ENCODE data around the gene CCDC190. TPM values are rescaled to one million over a fixed set of nuclear protein-coding genes. Genes with fewer than 3 reads are reported as not detected.

Gene CCDC190
- total and polyA plus RNA-seq, 12 donors = not detected

DNA sequence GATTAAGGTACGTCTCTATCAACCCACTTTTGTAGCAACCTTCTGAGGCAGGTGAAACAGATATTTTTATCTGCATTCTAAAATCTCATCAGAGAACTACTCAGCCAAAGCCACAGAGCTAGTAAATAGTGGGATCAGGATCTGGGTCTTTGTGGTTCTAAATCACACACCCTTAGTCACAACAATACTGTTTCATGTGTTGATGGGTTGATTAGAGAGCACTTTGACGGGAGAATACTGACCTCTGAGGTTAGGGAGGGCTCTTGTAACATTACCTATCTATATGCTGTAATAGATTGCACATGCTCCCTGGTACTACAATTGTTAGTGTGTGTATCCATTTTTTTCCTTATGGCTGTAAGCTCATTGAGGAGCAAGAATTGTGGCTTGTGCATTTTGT is 45.5 kb upstream of the CCDC190 start:
- Histone ChIP-seq H3K4me1 (replicated peaks in 1 of 2) (no peaks in the 10 kb centered on the region), H3K27ac (no peak overlapping the region), H3K36me3 (replicated peaks in 1 of 2) (no peaks in the 10 kb centered on the region), H3K27me3 (no peaks in the 10 kb centered on the region), H3K9me3 (replicated peaks in 1 of 3) (peaks cover 0 to under 1% (median 0%) of the 10 kb centered on the region in 3 donors), H3K4me3 (no peak overlapping the region)
- no peak for DNase-seq
- 83 to 87% (median 85%) methylated on average over 2 of the region's 2 CpGs for WGBS, 4 donors
- no peak for TF ChIP-seq POLR2A (IDR thresholded peaks at IDR 0.05)
- TF ChIP-seq, protein P1, sequence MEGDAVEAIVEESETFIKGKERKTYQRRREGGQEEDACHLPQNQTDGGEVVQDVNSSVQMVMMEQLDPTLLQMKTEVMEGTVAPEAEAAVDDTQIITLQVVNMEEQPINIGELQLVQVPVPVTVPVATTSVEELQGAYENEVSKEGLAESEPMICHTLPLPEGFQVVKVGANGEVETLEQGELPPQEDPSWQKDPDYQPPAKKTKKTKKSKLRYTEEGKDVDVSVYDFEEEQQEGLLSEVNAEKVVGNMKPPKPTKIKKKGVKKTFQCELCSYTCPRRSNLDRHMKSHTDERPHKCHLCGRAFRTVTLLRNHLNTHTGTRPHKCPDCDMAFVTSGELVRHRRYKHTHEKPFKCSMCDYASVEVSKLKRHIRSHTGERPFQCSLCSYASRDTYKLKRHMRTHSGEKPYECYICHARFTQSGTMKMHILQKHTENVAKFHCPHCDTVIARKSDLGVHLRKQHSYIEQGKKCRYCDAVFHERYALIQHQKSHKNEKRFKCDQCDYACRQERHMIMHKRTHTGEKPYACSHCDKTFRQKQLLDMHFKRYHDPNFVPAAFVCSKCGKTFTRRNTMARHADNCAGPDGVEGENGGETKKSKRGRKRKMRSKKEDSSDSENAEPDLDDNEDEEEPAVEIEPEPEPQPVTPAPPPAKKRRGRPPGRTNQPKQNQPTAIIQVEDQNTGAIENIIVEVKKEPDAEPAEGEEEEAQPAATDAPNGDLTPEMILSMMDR (IDR thresholded peaks at IDR 0.05) = no peak
- intact Hi-C loops (cut with DNase I) = no loop called here

DNA sequence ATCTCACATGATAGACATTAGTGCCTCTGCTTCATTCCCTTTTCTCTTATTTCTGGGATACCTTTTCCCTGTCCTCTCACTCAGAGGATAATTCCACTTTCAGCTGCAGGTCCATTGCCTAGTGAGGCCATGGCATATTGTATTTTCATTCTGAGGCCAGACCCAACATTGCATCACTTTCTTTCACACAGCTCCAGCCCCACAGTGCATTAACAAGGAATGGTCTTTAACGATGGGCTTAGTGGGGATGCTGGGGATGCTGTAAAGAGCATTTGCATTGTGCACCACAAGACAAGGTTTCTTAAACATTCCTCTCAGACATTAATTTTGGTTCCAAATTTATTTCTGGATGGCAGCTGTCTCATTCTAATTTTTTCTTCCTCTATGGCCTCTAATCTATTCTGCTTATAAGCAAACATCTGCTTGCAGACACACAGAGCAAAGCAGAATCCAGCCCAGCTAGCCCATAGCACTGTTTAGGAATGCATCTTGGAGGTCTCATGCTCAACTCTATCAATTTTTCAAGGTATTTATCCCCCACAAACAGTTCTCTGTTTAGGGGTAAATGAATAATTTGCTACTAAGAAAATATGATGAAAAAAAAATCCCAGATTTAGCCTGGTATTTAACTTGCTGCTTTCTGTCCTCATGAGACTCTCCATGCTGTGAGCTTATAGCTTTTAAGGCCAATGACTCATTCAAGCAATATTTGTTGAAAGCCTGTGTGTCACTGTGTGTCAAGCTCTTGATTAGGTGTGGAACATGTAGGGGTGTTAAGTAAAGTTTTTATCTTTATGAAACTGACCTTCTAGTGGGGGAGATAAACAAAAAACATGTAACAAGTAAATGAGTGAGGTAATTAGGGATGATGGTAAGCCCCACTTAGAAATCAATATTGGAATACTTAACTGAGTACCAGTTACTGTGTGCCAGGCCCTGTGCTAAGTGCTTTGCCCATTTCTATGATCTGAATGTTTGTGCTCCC is 44.5 kb upstream of the CCDC190 start:
- Histone ChIP-seq H3K4me1 (replicated peaks in 1 of 2) (no peaks in the 10 kb centered on the region), H3K4me3 (no peak overlapping the region), H3K27ac (no peak overlapping the region), H3K9me3 (replicated peaks in 1 of 3) (no peaks in the 10 kb centered on the region), H3K36me3 (replicated peaks in 1 of 2) (no peaks in the 10 kb centered on the region), H3K27me3 (no peaks in the 10 kb centered on the region)
- intact Hi-C loops (cut with DNase I) = no loop called here
- WGBS, 4 donors = 67 to 91% (median 75%) methylated on average over 1 of the region's 1 CpG
- no peak for DNase-seq
- no peak for TF ChIP-seq POLR2A (IDR thresholded peaks at IDR 0.05)
- TF ChIP-seq, protein P1 (IDR thresholded peaks at IDR 0.05) = no peak

- intact Hi-C loops (cut with DNase I) = no loop called here
- Histone ChIP-seq H3K9me3 (replicated peaks in 1 of 3) (no peaks in the 10 kb centered on the region), H3K27ac (no peak overlapping the region), H3K4me1 (replicated peaks in 1 of 2) (no peaks in the 10 kb centered on the region), H3K27me3 (no peaks in the 10 kb centered on the region), H3K36me3 (replicated peaks in 1 of 2) (no peaks in the 10 kb centered on the region), H3K4me3 (no peak overlapping the region)
- DNase-seq = no peak
- 72 to 84% (median 76%) methylated on average over 4 of the region's 4 CpGs for WGBS, 4 donors
- no peak for TF ChIP-seq POLR2A (IDR thresholded peaks at IDR 0.05)
- TF ChIP-seq, protein P1 (IDR thresholded peaks at IDR 0.05) = no peak
Observed at GRCh38 chr1:162904579-162904978, 43.6 kb upstream of the CCDC190 start.

GRCh38 chr1:162904023-162904422 is 43.0 kb upstream of the CCDC190 start:
- Histone ChIP-seq H3K27me3 (no peaks in the 10 kb centered on the region), H3K36me3 (replicated peaks in 1 of 2) (no peaks in the 10 kb centered on the region), H3K27ac (no peak overlapping the region), H3K4me3 (no peak overlapping the region), H3K4me1 (replicated peaks in 1 of 2) (no peaks in the 10 kb centered on the region), H3K9me3 (replicated peaks in 1 of 3) (no peaks in the 10 kb centered on the region)
- TF ChIP-seq, protein P1 (IDR thresholded peaks at IDR 0.05) = no peak
- no peak for TF ChIP-seq POLR2A (IDR thresholded peaks at IDR 0.05)
- intact Hi-C loops (cut with DNase I) = no loop called here
- no peak for DNase-seq
- 90 to 96% (median 94%) methylated on average over 3 of the region's 3 CpGs for WGBS, 4 donors

All from adrenal gland (tissue), 12 donors.